Ascending aorta (tissue), 2 donors: ENCODE results near the gene GPAM. TPM values are rescaled to one million over a fixed set of nuclear protein-coding genes. Genes with fewer than 3 reads are reported as not detected.

Source experiments
- DNase-seq, 2 donors: peaks; one replicate each; pipeline ENCODE4 v3.0.0-alpha.2; 2019; ENCODE audit warnings: low spot score in 2 of 2
- H3K27ac ChIP-seq, 2 donors: fragments of 200-600 bp; sonication (generic); one replicate each; pipeline ENCODE4 v1.5.1; 2016 to 2017; ENCODE audit warnings: mild to moderate bottlenecking in 1 of 2
- H3K27me3 ChIP-seq: fragments of 200-600 bp; sonication (generic); one replicate; pipeline ENCODE4 v1.5.1; 2017
- H3K36me3 ChIP-seq, 2 donors: fragments of 200-600 bp; sonication (generic); one replicate each; pipeline ENCODE4 v1.5.1; 2016
- H3K4me1 ChIP-seq, 2 donors: fragments of 200-600 bp; sonication (generic); one replicate each; pipeline ENCODE4 v1.5.1; 2016 to 2017; ENCODE audit warnings: mild to moderate bottlenecking in 1 of 2
- H3K4me3 ChIP-seq, 2 donors: fragments of 200-600 bp; sonication (generic); one replicate each; pipeline ENCODE4 v1.5.1; 2016 to 2017; ENCODE audit warnings: mild to moderate bottlenecking in 1 of 2
- H3K9me3 ChIP-seq, 2 donors: fragments of 200-600 bp; sonication (generic); one replicate each; pipeline ENCODE4 v1.5.1; 2016
- intact Hi-C: fragments of 100-400 bp; cut with DNase I; formaldehyde crosslinking; loops from one replicate; pipeline ENCODE4 v1.15.1; 2023
- total RNA-seq: library from RNA; depleted of rRNA; stranded (reverse); fragments of >200 nt; gene quantifications from one replicate; pipeline ENCODE4 v1.1.0, GENCODE V29; 2016
- TF ChIP-seq, protein P1 (sequence below), 3 experiments: fragments of 200-600 bp in 2 of 3; fragments of 450-650 bp in 1 of 3; sonication (generic) in 2 of 3; IDR thresholded peaks; one replicate each; pipeline ENCODE4 v1.5.1; 2016 to 2019; ENCODE audit warnings: antibody characterized with exemption in 3 of 3, mild to moderate bottlenecking in 1 of 3, moderate library complexity in 1 of 3

Gene GPAM
- total RNA-seq, 1 donor from 2014 or later = 3.2 TPM

DNA sequence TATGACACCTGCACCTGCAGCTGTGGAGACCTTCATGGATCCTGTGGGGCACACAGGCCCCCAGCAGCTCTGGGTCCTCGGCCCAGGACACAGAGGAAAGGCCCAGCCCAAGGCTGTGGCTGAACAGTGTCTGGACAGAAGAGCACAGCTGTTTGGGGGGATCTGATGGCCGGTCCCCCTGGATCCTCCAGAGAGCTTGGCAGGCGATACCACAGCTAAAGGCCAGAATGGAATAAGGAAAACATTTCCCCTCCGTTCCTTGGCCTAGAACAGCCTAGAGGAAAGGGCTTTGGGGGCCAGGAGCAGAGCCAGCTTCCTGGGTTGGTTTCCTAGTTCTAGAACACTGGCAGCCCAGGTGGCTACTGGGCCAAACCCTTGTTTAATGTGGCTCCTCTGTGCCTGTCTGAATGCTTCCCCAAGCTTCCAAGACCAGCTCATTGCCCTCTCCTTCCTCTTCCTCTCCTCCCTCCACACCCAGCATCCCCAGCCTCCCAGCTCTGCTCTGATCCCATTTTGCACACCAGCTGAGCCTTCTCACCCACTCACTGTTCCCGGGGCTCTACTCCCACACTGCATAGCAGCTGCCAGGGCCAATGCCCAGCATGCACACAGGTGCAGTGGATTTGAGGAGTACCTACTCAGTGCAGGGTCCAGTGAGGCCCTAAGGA is 46.9 kb downstream of the GPAM start:
- Histone ChIP-seq H3K4me1 (no peaks in the 10 kb centered on the region), H3K27ac (no peak overlapping the region), H3K36me3 (peaks cover 0 to under 1% of the 10 kb centered on the region in 2 donors), H3K4me3 (no peak overlapping the region), H3K9me3 (no peaks in the 10 kb centered on the region), H3K27me3 (no peaks in the 10 kb centered on the region)
- TF ChIP-seq, protein P1, sequence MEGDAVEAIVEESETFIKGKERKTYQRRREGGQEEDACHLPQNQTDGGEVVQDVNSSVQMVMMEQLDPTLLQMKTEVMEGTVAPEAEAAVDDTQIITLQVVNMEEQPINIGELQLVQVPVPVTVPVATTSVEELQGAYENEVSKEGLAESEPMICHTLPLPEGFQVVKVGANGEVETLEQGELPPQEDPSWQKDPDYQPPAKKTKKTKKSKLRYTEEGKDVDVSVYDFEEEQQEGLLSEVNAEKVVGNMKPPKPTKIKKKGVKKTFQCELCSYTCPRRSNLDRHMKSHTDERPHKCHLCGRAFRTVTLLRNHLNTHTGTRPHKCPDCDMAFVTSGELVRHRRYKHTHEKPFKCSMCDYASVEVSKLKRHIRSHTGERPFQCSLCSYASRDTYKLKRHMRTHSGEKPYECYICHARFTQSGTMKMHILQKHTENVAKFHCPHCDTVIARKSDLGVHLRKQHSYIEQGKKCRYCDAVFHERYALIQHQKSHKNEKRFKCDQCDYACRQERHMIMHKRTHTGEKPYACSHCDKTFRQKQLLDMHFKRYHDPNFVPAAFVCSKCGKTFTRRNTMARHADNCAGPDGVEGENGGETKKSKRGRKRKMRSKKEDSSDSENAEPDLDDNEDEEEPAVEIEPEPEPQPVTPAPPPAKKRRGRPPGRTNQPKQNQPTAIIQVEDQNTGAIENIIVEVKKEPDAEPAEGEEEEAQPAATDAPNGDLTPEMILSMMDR (IDR thresholded peaks at IDR 0.05) = no peak
- intact Hi-C loops = loop anchor here (2.0 to 5.0 kb wide), 2 partner anchors 380 to 1059 kb away; partner anchors contain the start of gene ADRA2A
- peak in 1 of 2 donors; percentile 54 for DNase-seq

DNA sequence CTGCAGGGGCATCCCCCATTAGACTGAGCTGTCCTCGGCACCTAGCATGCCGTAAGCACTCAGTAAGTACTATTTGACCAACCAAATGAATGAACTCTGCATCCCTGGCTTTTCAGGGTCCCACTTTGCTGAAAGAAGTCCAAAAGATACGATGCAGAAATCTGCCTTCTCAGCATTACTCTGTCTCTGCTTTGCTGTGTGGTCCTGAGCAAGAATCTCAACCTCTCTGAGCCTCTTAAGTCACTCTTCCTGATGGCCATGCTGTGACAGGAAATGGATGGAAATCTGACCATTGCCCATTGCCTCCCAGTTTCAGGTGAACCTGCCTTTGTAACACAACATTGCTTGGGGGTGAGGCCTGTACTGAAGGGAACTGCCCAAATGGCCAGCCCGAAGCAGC is 48.0 kb downstream of the GPAM start:
- Histone ChIP-seq H3K4me3 (no peak overlapping the region), H3K36me3 (no peaks in the 10 kb centered on the region), H3K9me3 (no peaks in the 10 kb centered on the region), H3K4me1 (no peaks in the 10 kb centered on the region), H3K27ac (no peak overlapping the region), H3K27me3 (no peaks in the 10 kb centered on the region)
- TF ChIP-seq, protein P1 (IDR thresholded peaks at IDR 0.05) = no peak
- intact Hi-C loops = loop anchor here (2.0 to 5.0 kb wide), 2 partner anchors 379 to 1058 kb away; partner anchors contain the start of gene ADRA2A
- no peak for DNase-seq

DNA sequence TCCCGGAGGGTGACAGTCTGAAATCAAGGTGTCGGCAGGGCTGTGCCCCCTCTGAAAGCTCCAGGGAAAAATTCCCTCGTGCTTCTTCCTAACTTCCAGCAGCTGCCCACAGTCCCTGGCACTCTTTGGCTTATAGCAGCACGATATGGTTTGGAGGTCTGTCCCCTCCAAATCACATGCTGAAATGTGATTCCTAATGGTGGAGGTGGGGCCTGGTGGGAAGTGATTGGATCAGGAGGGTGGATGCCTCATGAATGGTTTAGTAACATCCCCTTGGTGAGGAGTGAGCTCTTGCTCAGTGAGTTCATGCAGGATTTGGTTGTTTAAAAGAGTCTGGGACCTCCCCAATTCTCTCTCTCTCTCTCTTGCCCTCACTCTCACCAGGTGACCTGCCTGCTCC is 51.1 kb downstream of the GPAM start:
- Histone ChIP-seq H3K36me3 (no peaks in the 10 kb centered on the region), H3K4me3 (no peak overlapping the region), H3K4me1 (no peaks in the 10 kb centered on the region), H3K27ac (no peak overlapping the region), H3K9me3 (no peaks in the 10 kb centered on the region), H3K27me3 (no peaks in the 10 kb centered on the region)
- intact Hi-C loops = no loop called here
- TF ChIP-seq, protein P1 (IDR thresholded peaks at IDR 0.05) = no peak
- DNase-seq = no peak

DNA sequence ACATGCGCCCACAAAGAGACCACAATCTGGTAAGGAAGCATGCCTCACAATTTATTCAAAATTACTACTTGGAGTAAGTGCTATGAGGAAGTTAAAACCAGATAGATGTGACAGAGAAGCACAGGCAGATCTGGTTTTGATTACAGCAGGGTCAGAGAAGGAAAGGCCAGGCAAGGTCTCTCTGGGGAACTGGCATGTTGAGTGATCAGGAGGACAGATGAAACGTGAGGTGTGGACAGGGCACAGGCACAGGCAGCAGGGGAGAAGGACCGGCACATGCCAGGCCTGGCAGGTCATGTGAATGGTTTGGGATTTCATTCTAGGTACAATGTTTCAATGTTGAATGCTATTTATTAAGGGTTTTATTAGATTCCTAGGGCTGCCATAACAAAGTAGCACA is 51.6 kb downstream of the GPAM start:
- no peak overlapping the region for H3K27ac ChIP-seq
- intact Hi-C loops = no loop called here
- DNase-seq = no peak
- H3K36me3 ChIP-seq = no peaks in the 10 kb centered on the region
- H3K9me3 ChIP-seq = no peaks in the 10 kb centered on the region
- TF ChIP-seq, protein P1 (IDR thresholded peaks at IDR 0.05) = no peak
- no peaks in the 10 kb centered on the region for H3K27me3 ChIP-seq
- no peak overlapping the region for H3K4me3 ChIP-seq
- no peaks in the 10 kb centered on the region for H3K4me1 ChIP-seq

DNA sequence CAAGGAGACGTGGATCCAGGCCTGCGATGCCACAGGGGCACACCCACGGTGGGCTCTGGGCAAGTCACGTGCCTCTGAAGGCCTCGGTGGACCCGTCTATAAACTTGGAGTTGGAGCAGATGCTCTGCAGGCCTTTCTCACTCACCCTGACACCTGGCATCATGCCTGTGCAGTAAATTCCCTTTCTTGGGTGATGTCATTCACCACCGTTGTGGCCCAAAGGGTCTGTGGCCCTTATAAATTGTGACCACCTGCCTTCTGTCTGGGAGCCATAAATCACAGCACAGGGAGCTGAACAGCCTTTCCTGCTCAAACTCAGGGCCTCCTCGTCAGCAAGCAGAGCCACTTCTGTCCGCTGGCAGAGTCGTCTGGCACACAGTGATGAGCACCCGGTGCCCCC is 52.2 kb downstream of the GPAM start:
- H3K4me1 ChIP-seq = no peaks in the 10 kb centered on the region
- H3K36me3 ChIP-seq = no peaks in the 10 kb centered on the region
- no peaks in the 10 kb centered on the region for H3K27me3 ChIP-seq
- H3K27ac ChIP-seq = no peak overlapping the region
- no peak overlapping the region for H3K4me3 ChIP-seq
- intact Hi-C loops = no loop called here
- H3K9me3 ChIP-seq = no peaks in the 10 kb centered on the region
- no peak for DNase-seq
- TF ChIP-seq, protein P1 (IDR thresholded peaks at IDR 0.05) = no peak
